ENCODE measurements around the gene SLAIN1. TPM values are rescaled to one million over a fixed set of nuclear protein-coding genes. Genes with fewer than 3 reads are reported as not detected.

SLAIN1 gene
- total and polyA plus RNA-seq, 2 donors from 2014 or later, result 6.0 to 12.4 TPM

DNA sequence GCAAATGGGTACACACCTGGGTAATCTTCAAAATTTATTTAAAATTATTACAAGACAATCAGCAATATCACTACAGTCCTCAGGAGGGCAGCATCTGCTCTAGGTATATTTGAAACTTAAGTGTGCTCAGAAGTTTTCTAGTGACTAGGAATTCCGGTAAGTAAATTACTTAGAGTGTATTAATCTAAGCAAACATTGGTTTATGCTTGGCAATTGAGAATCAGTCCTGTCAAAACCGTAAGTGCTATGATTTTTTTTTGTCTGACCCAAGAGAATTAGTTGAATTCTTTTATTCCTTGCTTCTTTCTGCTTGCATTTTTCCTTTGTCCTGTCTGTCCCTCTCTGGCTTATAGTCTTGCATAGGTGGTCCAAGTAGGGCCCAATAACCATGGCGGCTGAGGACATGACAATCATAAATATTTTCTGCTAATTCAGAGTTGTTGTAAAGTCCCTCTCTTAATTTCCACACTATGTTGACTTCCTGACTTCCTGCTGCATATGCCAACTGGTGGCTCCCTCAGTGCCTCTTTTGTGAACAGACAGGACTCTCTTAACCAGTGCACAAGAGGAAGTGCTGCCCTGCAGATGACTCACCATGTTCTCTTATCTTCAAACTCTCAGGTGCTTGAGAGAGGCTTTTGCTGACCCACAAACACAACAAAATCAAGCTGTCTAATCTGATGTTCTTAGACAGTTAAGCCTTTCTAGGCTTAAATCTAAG is 82.2 kb downstream of the SLAIN1 start:
- no peaks in the 10 kb centered on the region for H3K9me3 ChIP-seq (ENCODE audit: control insufficient read depth in 2 of 3, insufficient read depth in 1 of 3, low read length in 3 of 3)
- DNase-seq, result peak in 3 of 5 donors; percentile 31 to 88 (median 78)
- H3K27me3 ChIP-seq (ENCODE audit: control insufficient read depth, insufficient read depth, low read length), result no peaks in the 10 kb centered on the region
- intact Hi-C loops (cut with DNase I), result loop anchor here (5.0 kb wide), 1 partner anchor 343 kb away; no protein-coding TSS in a partner anchor
- peak; percentile 97 for FAIRE-seq
- no peak overlapping the region for H3K27ac ChIP-seq (ENCODE audit: low read depth in 2 of 2, low read length in 2 of 2)
- no peaks in the 10 kb centered on the region for H3K36me3 ChIP-seq (ENCODE audit: control insufficient read depth in 2 of 3, insufficient read depth in 3 of 3, low read length in 3 of 3)
- H3K4me3 ChIP-seq (ENCODE audit: low read length in 3 of 3), result no peak overlapping the region
- H3K9ac ChIP-seq (ENCODE audit: low read length in 3 of 3), result no peak overlapping the region
- H3K4me1 ChIP-seq (ENCODE audit: control insufficient read depth in 2 of 3, insufficient read depth in 2 of 3, low read depth in 1 of 3, low read length in 3 of 3), result peaks cover 0 to 2% (median 0%) of the 10 kb centered on the region in 3 donors
- TF ChIP-seq, protein P1, sequence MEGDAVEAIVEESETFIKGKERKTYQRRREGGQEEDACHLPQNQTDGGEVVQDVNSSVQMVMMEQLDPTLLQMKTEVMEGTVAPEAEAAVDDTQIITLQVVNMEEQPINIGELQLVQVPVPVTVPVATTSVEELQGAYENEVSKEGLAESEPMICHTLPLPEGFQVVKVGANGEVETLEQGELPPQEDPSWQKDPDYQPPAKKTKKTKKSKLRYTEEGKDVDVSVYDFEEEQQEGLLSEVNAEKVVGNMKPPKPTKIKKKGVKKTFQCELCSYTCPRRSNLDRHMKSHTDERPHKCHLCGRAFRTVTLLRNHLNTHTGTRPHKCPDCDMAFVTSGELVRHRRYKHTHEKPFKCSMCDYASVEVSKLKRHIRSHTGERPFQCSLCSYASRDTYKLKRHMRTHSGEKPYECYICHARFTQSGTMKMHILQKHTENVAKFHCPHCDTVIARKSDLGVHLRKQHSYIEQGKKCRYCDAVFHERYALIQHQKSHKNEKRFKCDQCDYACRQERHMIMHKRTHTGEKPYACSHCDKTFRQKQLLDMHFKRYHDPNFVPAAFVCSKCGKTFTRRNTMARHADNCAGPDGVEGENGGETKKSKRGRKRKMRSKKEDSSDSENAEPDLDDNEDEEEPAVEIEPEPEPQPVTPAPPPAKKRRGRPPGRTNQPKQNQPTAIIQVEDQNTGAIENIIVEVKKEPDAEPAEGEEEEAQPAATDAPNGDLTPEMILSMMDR (IDR thresholded peaks at IDR 0.05; ENCODE audit: borderline replicate concordance, extremely low read depth, insufficient read depth), result peak; percentile 38

DNA sequence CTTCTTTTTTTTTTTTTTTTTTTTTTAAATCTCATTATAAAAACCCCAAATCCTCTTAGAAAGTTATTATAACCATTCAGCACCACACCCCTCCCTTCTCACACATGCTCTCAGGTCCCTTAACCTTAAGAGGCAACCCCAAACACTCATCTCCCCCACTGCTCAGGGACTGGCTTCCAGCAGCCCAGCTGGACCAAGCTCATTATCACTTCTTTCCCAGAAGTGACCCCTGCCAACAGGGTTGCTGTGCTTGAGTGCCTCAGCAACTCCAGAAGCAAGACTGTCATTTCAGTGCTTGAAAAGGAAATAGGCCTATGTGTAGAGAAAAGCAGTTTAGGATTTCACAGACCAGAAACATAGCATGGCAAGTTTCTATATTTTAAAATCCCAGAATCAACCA is 84.3 kb downstream of the SLAIN1 start:
- intact Hi-C loops (cut with DNase I), result no loop called here
- H3K9me3 ChIP-seq (ENCODE audit: control insufficient read depth in 2 of 3, insufficient read depth in 1 of 3, low read length in 3 of 3), result no peaks in the 10 kb centered on the region
- TF ChIP-seq, protein P1 (IDR thresholded peaks at IDR 0.05; ENCODE audit: borderline replicate concordance, extremely low read depth, insufficient read depth), result no peak

DNA sequence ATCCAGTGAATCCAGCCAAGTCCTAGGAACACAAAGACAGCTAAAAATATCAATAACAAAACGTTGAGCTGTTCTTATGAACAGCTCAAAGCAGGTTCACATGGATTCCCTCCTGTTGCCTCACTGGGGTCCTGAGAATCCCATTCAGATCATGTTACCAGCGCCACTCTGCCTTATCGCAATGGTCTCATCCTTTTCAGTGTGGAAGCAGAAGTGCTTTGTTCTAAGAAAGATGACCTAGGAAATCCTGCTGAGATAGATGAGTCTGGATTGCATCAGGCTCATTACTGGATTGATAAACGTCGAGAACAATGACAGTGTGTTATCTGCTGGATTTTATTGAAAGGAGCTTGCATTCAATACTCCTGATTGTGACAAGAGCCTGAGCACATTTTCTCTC is 87.0 kb downstream of the SLAIN1 start:
- intact Hi-C loops (cut with DNase I), result no loop called here
- H3K4me1 ChIP-seq (ENCODE audit: control insufficient read depth in 2 of 3, insufficient read depth in 2 of 3, low read depth in 1 of 3, low read length in 3 of 3), result peaks cover 0 to 2% (median 0%) of the 10 kb centered on the region in 3 donors
- DNase-seq (no peak), FAIRE-seq (no peak)
- no peaks in the 10 kb centered on the region for H3K27me3 ChIP-seq (ENCODE audit: control insufficient read depth, insufficient read depth, low read length)
- TF ChIP-seq, protein P1 (IDR thresholded peaks at IDR 0.05; ENCODE audit: borderline replicate concordance, extremely low read depth, insufficient read depth), result no peak
- no peaks in the 10 kb centered on the region for H3K9me3 ChIP-seq (ENCODE audit: control insufficient read depth in 2 of 3, insufficient read depth in 1 of 3, low read length in 3 of 3)
- H3K9ac ChIP-seq (ENCODE audit: low read length in 3 of 3), result no peak overlapping the region
- no peak overlapping the region for H3K4me3 ChIP-seq (ENCODE audit: low read length in 3 of 3)
- no peaks in the 10 kb centered on the region for H3K36me3 ChIP-seq (ENCODE audit: control insufficient read depth in 2 of 3, insufficient read depth in 3 of 3, low read length in 3 of 3)
- no peak overlapping the region for H3K27ac ChIP-seq (ENCODE audit: low read depth in 2 of 2, low read length in 2 of 2)

More for the DNA sequence above, 84.3 kb downstream of the SLAIN1 start:
- Histone ChIP-seq H3K4me3 (ENCODE audit: low read length in 3 of 3) (no peak overlapping the region), H3K27ac (ENCODE audit: low read depth in 2 of 2, low read length in 2 of 2) (no peak overlapping the region), H3K27me3 (ENCODE audit: control insufficient read depth, insufficient read depth, low read length) (no peaks in the 10 kb centered on the region), H3K9ac (ENCODE audit: low read length in 3 of 3) (no peak overlapping the region), H3K36me3 (ENCODE audit: control insufficient read depth in 2 of 3, insufficient read depth in 3 of 3, low read length in 3 of 3) (no peaks in the 10 kb centered on the region), H3K4me1 (ENCODE audit: control insufficient read depth in 2 of 3, insufficient read depth in 2 of 3, low read depth in 1 of 3, low read length in 3 of 3) (peaks cover 0 to 2% (median 0%) of the 10 kb centered on the region in 3 donors)
- peak in 3 of 5 donors; percentile 38 to 60 (median 51) for DNase-seq
- no peak for FAIRE-seq

Data from kidney (tissue), 14 donors.